IMR-90 (cell line): Measurements from ENCODE around the gene GOLT1A. TPM values are rescaled to one million over a fixed set of nuclear protein-coding genes. Genes with fewer than 3 reads are reported as not detected.
A peak's percentile ranks its signal among the peaks of the same experiment; 100 is the strongest.

Experiments
- ATAC-seq: fragments of 200-7000 bp; cut with Tn5 transposase; 2 replicates; pipeline ENCODE4 v1.9.1; 2020; ENCODE audit warnings: low read depth, mild to moderate bottlenecking, moderate library complexity
- BruUV-seq: library from RNA; stranded (reverse); fragments of 400-500 nt; replicated peaks from 2 replicates; lab custom pipeline; 2021; lab: Mats Ljungman, UMichigan
- CTCF ChIA-PET: fragments of 300-600 bp; formaldehyde crosslinking; extraction: SDS; loops from one replicate; lab custom pipeline; 2021; ENCODE audit warnings: antibody characterized with exemption; lab: Yijun Ruan, JAX
- POLR2A ChIA-PET: fragments of 300-600 bp; sonication (Branson Sonifier 250); formaldehyde crosslinking; loops from one replicate; lab custom pipeline; 2022; ENCODE audit warnings: antibody characterized with exemption; ENCODE audit not compliant: unreplicated experiment; lab: Charles Lee
- DNase-seq: peaks from one replicate; pipeline ENCODE4 v3.0.0; 2013
- H2AFZ ChIP-seq: replicated peaks from 2 replicates; pipeline ENCODE3; 2013; ENCODE audit warnings: low read length, mild to moderate bottlenecking; ENCODE audit not compliant: poor library complexity
- H2AK5ac ChIP-seq: 2 replicates; pipeline ENCODE4 v1.6.1; 2013; ENCODE audit warnings: low read depth, low read length, inconsistent platforms
- H2AK9ac ChIP-seq: replicated peaks from 2 replicates; pipeline ENCODE3; 2013; ENCODE audit warnings: mild to moderate bottlenecking, low read depth, low read length, moderate library complexity; ENCODE audit not compliant: poor library complexity
- H2BK120ac ChIP-seq: 2 replicates; pipeline ENCODE4 v1.6.1; 2013; ENCODE audit warnings: low read depth, low read length, inconsistent platforms
- H2BK15ac ChIP-seq: 3 replicates; pipeline ENCODE4 v1.6.1; 2013; ENCODE audit warnings: low read depth, low read length, inconsistent platforms
- H2BK20ac ChIP-seq: 2 replicates; pipeline ENCODE4 v1.6.1; 2013; ENCODE audit warnings: low read depth, mild to moderate bottlenecking, inconsistent platforms, low read length, moderate library complexity
- H2BK5ac ChIP-seq: 2 replicates; pipeline ENCODE4 v1.6.1; 2013; ENCODE audit warnings: mild to moderate bottlenecking, low read depth, low read length, inconsistent platforms; ENCODE audit not compliant: poor library complexity, severe bottlenecking
- H3K14ac ChIP-seq: replicated peaks from 2 replicates; pipeline ENCODE4 v1.6.1; 2013; ENCODE audit warnings: low read depth, low read length, inconsistent platforms
- H3K18ac ChIP-seq: 2 replicates; pipeline ENCODE4 v1.6.1; 2013; ENCODE audit warnings: low read depth, low read length, control low read depth
- H3K23ac ChIP-seq: 2 replicates; pipeline ENCODE4 v1.6.1; 2013; ENCODE audit warnings: low read depth, low read length, inconsistent platforms
- H3K27ac ChIP-seq: 2 replicates; pipeline ENCODE4 v1.5.1; 2013; ENCODE audit warnings: mild to moderate bottlenecking, control low read depth, low read length; ENCODE audit not compliant: insufficient read depth
- H3K27me3 ChIP-seq: 2 replicates; pipeline ENCODE4 v1.6.1; 2013; ENCODE audit warnings: low read length; ENCODE audit not compliant: control insufficient read depth, insufficient read depth
- H3K36me3 ChIP-seq: 2 replicates; pipeline ENCODE4 v1.6.1; 2013; ENCODE audit warnings: low read length, mixed read lengths; ENCODE audit not compliant: control insufficient read depth, insufficient read depth
- H3K4ac ChIP-seq: 2 replicates; pipeline ENCODE4 v1.6.1; 2013; ENCODE audit warnings: low read depth, low read length, inconsistent platforms
- H3K4me1 ChIP-seq: 2 replicates; pipeline ENCODE4 v1.6.1; 2013; ENCODE audit warnings: low read length, mixed read lengths; ENCODE audit not compliant: control insufficient read depth, insufficient read depth
- H3K4me2 ChIP-seq: 2 replicates; pipeline ENCODE4 v1.6.1; 2013; ENCODE audit warnings: low read depth, mild to moderate bottlenecking, control low read depth, low read length, moderate library complexity
- H3K4me3 ChIP-seq: 2 replicates; pipeline ENCODE4 v1.5.1; 2013; ENCODE audit warnings: low read depth, mild to moderate bottlenecking, control low read depth, low read length, moderate library complexity; ENCODE audit not compliant: insufficient read depth
- H3K56ac ChIP-seq: 2 replicates; pipeline ENCODE4 v1.6.1; 2013; ENCODE audit warnings: low read length, inconsistent platforms; ENCODE audit not compliant: insufficient read depth; ENCODE audit errors: extremely low read depth
- H3K79me1 ChIP-seq, 2 experiments: 2 replicates each; pipeline ENCODE4 v1.6.1; 2013; ENCODE audit warnings: low read length in 2 of 2, inconsistent platforms in 1 of 2, low read depth in 1 of 2
- H3K9ac ChIP-seq: 2 replicates; pipeline ENCODE4 v1.6.1; 2013; ENCODE audit warnings: low read depth, low read length, control low read depth
- H3K9me1 ChIP-seq: 2 replicates; pipeline ENCODE4 v1.6.1; 2013; ENCODE audit warnings: low read length, inconsistent platforms; ENCODE audit not compliant: insufficient read depth
- H3K9me3 ChIP-seq: 2 replicates; pipeline ENCODE4 v1.6.1; 2013; ENCODE audit warnings: low read length; ENCODE audit not compliant: control insufficient read depth, insufficient read depth
- H4K20me1 ChIP-seq: 2 replicates; pipeline ENCODE4 v1.6.1; 2013; ENCODE audit warnings: low read length, inconsistent platforms; ENCODE audit not compliant: insufficient read depth
- H4K5ac ChIP-seq: 2 replicates; pipeline ENCODE4 v1.6.1; 2013; ENCODE audit warnings: mild to moderate bottlenecking, low read depth, low read length, control low read depth
- H4K8ac ChIP-seq, 2 experiments: 2 replicates each; pipeline ENCODE4 v1.6.1; 2013; ENCODE audit warnings: low read depth in 2 of 2, low read length in 2 of 2, control low read depth in 1 of 2, inconsistent platforms in 1 of 2
- H4K91ac ChIP-seq: 2 replicates; pipeline ENCODE4 v1.6.1; 2013; ENCODE audit warnings: low read depth, low read length, inconsistent platforms; ENCODE audit not compliant: insufficient read depth
- CEBPB ChIP-seq: IDR thresholded peaks from 2 replicates; pipeline ENCODE4 v1.6.1; 2012; ENCODE audit warnings: low read depth, low read length, improper control_type of control experiment
- CHD1 ChIP-seq: IDR thresholded peaks from 2 replicates; pipeline ENCODE4 v1.6.1; 2012; ENCODE audit warnings: low read depth, low read length, improper control_type of control experiment
- ELK1 ChIP-seq: fragments of 150-350 bp; IDR thresholded peaks from 2 replicates; pipeline ENCODE4 v1.6.1; 2016; ENCODE audit warnings: low read depth, mild to moderate bottlenecking, low read length, moderate library complexity, borderline replicate concordance
- MAZ ChIP-seq: IDR thresholded peaks from 2 replicates; pipeline ENCODE4 v1.6.1; 2012; ENCODE audit warnings: low read depth, mild to moderate bottlenecking, low read length, improper control_type of control experiment, moderate library complexity, borderline replicate concordance
- RCOR1 ChIP-seq: IDR thresholded peaks from 2 replicates; pipeline ENCODE4 v1.6.1; 2012; ENCODE audit warnings: mild to moderate bottlenecking, low read length, improper control_type of control experiment; ENCODE audit not compliant: insufficient replicate concordance
- SMC3 ChIP-seq: fragments of 150-350 bp; IDR thresholded peaks from 2 replicates; pipeline ENCODE4 v1.6.1; 2016; ENCODE audit warnings: low read depth, mild to moderate bottlenecking, antibody characterized with exemption, low read length, moderate library complexity
- WGBS, 2 experiments: methylation state at CpG; one replicate each; pipeline versions ENCODE4 v1.1.5 to v1.1.7; 2013; ENCODE audit warnings: missing lambda C conversion rate in 2 of 2; ENCODE audit not compliant: insufficient read length in 1 of 2; ENCODE audit errors: extremely low coverage in 2 of 2; 5-methylcytosine and 5-hydroxymethylcytosine counted together
- dilution Hi-C: fragments of 300-500 bp; cut with HindIII; formaldehyde crosslinking; loops from one replicate; pipeline ENCODE4 v1.14.3; 2018; ENCODE audit warnings: low sequenced_read_pairs; ENCODE audit not compliant: unreplicated experiment
- in situ Hi-C: fragments of 300-500 bp; cut with MboI; formaldehyde crosslinking; loops from 3 replicates; pipeline ENCODE4 v1.14.3; 2019; ENCODE audit warnings: low sequenced_read_pairs, inconsistent platforms, mixed read lengths
- intact Hi-C: fragments of 100-400 bp; cut with micrococcal nuclease; formaldehyde crosslinking; loops from 2 replicates; pipeline ENCODE4 v1.10.0; 2022
- polyA plus RNA-seq, 3 experiments: library from polyadenylated mRNA; depleted of rRNA; stranded (reverse); fragments of >200 nt; gene quantifications; 2 replicates each; pipeline ENCODE4 v1.2.3, GENCODE V29; 2012; ENCODE audit warnings: low replicate concordance in 1 of 3
- total RNA-seq: library from RNA; depleted of rRNA; stranded (reverse); fragments of >200 nt; gene quantifications from 2 replicates; pipeline ENCODE4 v1.2.3, GENCODE V29; 2012

The GOLT1A gene
- total and polyA plus RNA-seq, 2 of the 4 experiments (the other 2 are of a cell fraction) = 0.32 TPM; not detected in 1

- Histone ChIP-seq H3K36me3 (no peaks in the 10 kb centered on the region), H4K91ac (0 out of 2 replicates have a peak overlapping the region, but pooled peaks have one; percentile 17), H3K4ac (no peak overlapping the region), H2BK15ac (no peak overlapping the region), H3K9me3 (no peaks in the 10 kb centered on the region; the same call in 1 of the 2 replicates), H3K27ac (no peak overlapping the region), H2BK120ac (no peak overlapping the region), H3K18ac (no peak overlapping the region), H2AK9ac (no peak overlapping the region), H3K9me1 (peaks cover 6% of the 10 kb centered on the region), H4K8ac (no peak overlapping the region), H4K5ac (no peak overlapping the region), H3K56ac (no peak overlapping the region), H3K4me1 (peaks cover 4% of the 10 kb centered on the region; the same call in 1 of the 2 replicates), H2BK20ac (peak overlapping the region; percentile 55; the same call in 1 of the 2 replicates), H3K4me2 (no peak overlapping the region), H2AK5ac (0 out of 2 replicates have a peak overlapping the region, but pooled peaks have one; percentile 26), H3K14ac (no peak overlapping the region), H3K9ac (no peak overlapping the region), H3K79me1 (0 out of 4 replicates have a peak, but pooled peaks cover 0 to 3% of the 10 kb centered on the region in 2 experiments), H2AFZ (no peak overlapping the region), H3K4me3 (no peak overlapping the region), H3K27me3 (no peaks in the 10 kb centered on the region), H4K20me1 (no peaks in the 10 kb centered on the region), H2BK5ac (no peak overlapping the region), H3K23ac (no peak overlapping the region)
- ChIA-PET POLR2A (interaction anchor here (0.6 kb wide), 1 partner anchor 92 kb away, joined by 3 read pairs; no protein-coding TSS in a partner anchor), CTCF (interaction anchor here (0.6 to 5.3 kb wide), 5 partner anchors 23 to 231 kb away, joined by 3 to 25 read pairs (median 3); no protein-coding TSS in a partner anchor)
- intact Hi-C loops (no loop called here), dilution Hi-C loops (loop anchor here (25.0 kb wide), 1 partner anchor 220 kb away; no protein-coding TSS in a partner anchor), in situ Hi-C loops (loop anchor here (5.0 kb wide), 1 partner anchor 40 kb away; no protein-coding TSS in a partner anchor)
- 100% methylated on average over 1 of the region's 5 CpGs; no CpG with 5 or more reads in 1 of the 2 experiments for WGBS, 2 experiments
- BruUV-seq = no TSS peak
- DNase-seq (no peak), ATAC-seq (no peak)
- no peak for TF ChIP-seq RCOR1
- no peak for TF ChIP-seq MAZ
- TF ChIP-seq CHD1 = no peak
- no peak for TF ChIP-seq ELK1
- no peak for TF ChIP-seq CEBPB
- no peak for TF ChIP-seq SMC3
These were observed 46.1 kb downstream of the GOLT1A start for GRCh38 chr1:204167730-204168129.
